Stimulated activated CD4-positive, alpha-beta T cell treated with anti-CD3 and anti-CD28 coated beads, TNF-alpha, amount 100 ng/mL, for 4 hours (primary cell): ENCODE measurements around the gene GRIA4.
"Not testable (repeated sequence)": the region's sequence is repeated elsewhere in the genome, so short reads cannot be mapped to it uniquely, and the experiment has no call there.

ENCODE experiments used
- DNase-seq, 3 experiments: peaks; one replicate each; pipeline ENCODE4 v3.0.0-alpha.2; 2020; ENCODE audit warnings: low read depth in 3 of 3

GRIA4 gene

GRCh38 chr11:106001304-106002012 is 391.6 kb downstream of the GRIA4 start:
- DNase-seq: no peak

GRCh38 chr11:106003094-106003493 is 393.2 kb downstream of the GRIA4 start:
- not testable (repeated sequence) for DNase-seq

GRCh38 chr11:106011481-106011880 is 401.6 kb downstream of the GRIA4 start:
- DNase-seq: no peak

- DNase-seq: no peak
Measured at GRCh38 chr11:106012744-106013143, 402.9 kb downstream of the GRIA4 start.

GRCh38 chr11:106014035-106014434 is 404.2 kb downstream of the GRIA4 start:
- no peak for DNase-seq

- DNase-seq: no peak
Measured at GRCh38 chr11:106014620-106015019, 404.7 kb downstream of the GRIA4 start.

- no peak for DNase-seq
Measured at GRCh38 chr11:106015066-106015465, 405.2 kb downstream of the GRIA4 start.

- DNase-seq: no peak
Measured at GRCh38 chr11:106017093-106017492, 407.2 kb downstream of the GRIA4 start.

GRCh38 chr11:106021181-106021966 is 411.5 kb downstream of the GRIA4 start:
- no peak for DNase-seq

GRCh38 chr11:106021967-106022794 is 412.3 kb downstream of the GRIA4 start, which contains the start of gene MSANTD4:
Gene MSANTD4 (minus strand): TSS chr11:106022240. CDS start chr11:106010917, 11,323 bp downstream.
- DNase-seq: peak; percentile 93 to 96 (median 94)

GRCh38 chr11:106022795-106023275 is 413.0 kb downstream of the GRIA4 start:
- DNase-seq: no peak

- DNase-seq: no peak
Measured at GRCh38 chr11:106030609-106031008, 420.7 kb downstream of the GRIA4 start.

GRCh38 chr11:106031202-106031810 is 421.4 kb downstream of the GRIA4 start:
- DNase-seq: no peak
